GM12878 (cell line): Measurements from ENCODE around the gene MYO1C. TPM values are rescaled to one million over a fixed set of nuclear protein-coding genes. Genes with fewer than 3 reads are reported as not detected.

Experiments
- ATAC-seq: fragments of 200-7000 bp; cut with Tn5 transposase; 3 replicates; pipeline ENCODE4 v1.9.1; 2020; ENCODE audit warnings: mild to moderate bottlenecking, moderate library complexity
- BruUV-seq: library from RNA; stranded (reverse); fragments of 400-500 nt; replicated peaks from 2 replicates; lab custom pipeline; 2021; lab: Mats Ljungman, UMichigan
- CTCF ChIA-PET: fragments of 300-600 bp; sonication (Branson Sonifier 250); formaldehyde crosslinking; extraction: SDS; loops from one replicate; lab custom pipeline; 2021; ENCODE audit warnings: inconsistent platforms; lab: Yijun Ruan, JAX
- POLR2A ChIA-PET: fragments of 350-600 bp; formaldehyde crosslinking; extraction: SDS; loops from one replicate; lab custom pipeline; 2021; ENCODE audit warnings: inconsistent platforms; lab: Charles Lee
- RAD21 ChIA-PET: fragments of 300-600 bp; sonication (Branson Sonifier 250); formaldehyde crosslinking; loops from one replicate; lab custom pipeline; 2023; ENCODE audit warnings: antibody characterized with exemption; ENCODE audit not compliant: unreplicated experiment; lab: Charles Lee
- SMC1A ChIA-PET: fragments of 300-600 bp; sonication (Branson Sonifier 250); formaldehyde crosslinking; loops from one replicate; lab custom pipeline; 2023; ENCODE audit not compliant: unreplicated experiment, uncharacterized antibody; lab: Charles Lee
- DNase-seq: peaks from one replicate; pipeline ENCODE4 v3.0.0-alpha.2; 2011; ENCODE audit warnings: low read depth, low spot score
- FAIRE-seq: peaks from 3 replicates; lab custom pipeline; 2011; peaks lifted over from hg19 to GRCh38; lab: Jason Lieb, UNC
- H2AFZ ChIP-seq: 2 replicates; pipeline ENCODE4 v1.6.0; 2011; ENCODE audit warnings: low read depth, low read length, control low read depth; ENCODE audit not compliant: control insufficient read depth
- H3K27ac ChIP-seq: 2 replicates; pipeline ENCODE4 v1.5.1; 2011; ENCODE audit warnings: control low read depth; ENCODE audit not compliant: control insufficient read depth, insufficient read depth
- H3K27me3 ChIP-seq, 2 experiments: replicated peaks in 1 of 2; 2 replicates each; pipeline versions ENCODE4 v1.6.0 to v1.6.1; 2011; ENCODE audit warnings: low read length in 1 of 2; ENCODE audit not compliant: control insufficient read depth in 2 of 2, insufficient read depth in 2 of 2
- H3K36me3 ChIP-seq, 2 experiments: 2 replicates each; pipeline ENCODE4 v1.5.1; 2011; ENCODE audit warnings: low read length in 1 of 2; ENCODE audit not compliant: control insufficient read depth in 2 of 2, insufficient read depth in 2 of 2
- H3K4me1 ChIP-seq: 2 replicates; pipeline ENCODE4 v1.6.1; 2011; ENCODE audit warnings: mild to moderate bottlenecking, low read length, moderate library complexity, mixed read lengths; ENCODE audit not compliant: control insufficient read depth, insufficient read depth
- H3K4me2 ChIP-seq: 2 replicates; pipeline ENCODE4 v1.6.0; 2011; ENCODE audit warnings: control low read depth; ENCODE audit not compliant: control insufficient read depth, insufficient read depth
- H3K4me3 ChIP-seq: fragments of 200-600 bp; sonication (generic); 2 replicates; pipeline ENCODE4 v1.5.1; 2016
- H3K79me2 ChIP-seq: 2 replicates; pipeline ENCODE4 v1.6.0; 2011; ENCODE audit warnings: low read length; ENCODE audit not compliant: control insufficient read depth, insufficient read depth
- H3K9ac ChIP-seq: 2 replicates; pipeline ENCODE4 v1.8.0; 2011; ENCODE audit warnings: low read length, control low read depth, mixed read lengths; ENCODE audit not compliant: control insufficient read depth, insufficient read depth
- H3K9me3 ChIP-seq: replicated peaks from 3 replicates; pipeline ENCODE4 v1.5.1; 2011; ENCODE audit warnings: mild to moderate bottlenecking, low read length; ENCODE audit not compliant: control insufficient read depth, insufficient read depth
- H4K20me1 ChIP-seq: 2 replicates; pipeline ENCODE4 v1.6.0; 2011; ENCODE audit not compliant: control insufficient read depth, insufficient read depth
- BRCA1 ChIP-seq: IDR thresholded peaks from 2 replicates; pipeline ENCODE4 v1.6.1; 2011; ENCODE audit warnings: low read depth, low read length, improper control_type of control experiment
- CBX5 ChIP-seq: sonication (generic); IDR thresholded peaks from 2 replicates; pipeline ENCODE4 v1.6.1; 2016; ENCODE audit warnings: low read depth, moderate library complexity, mild to moderate bottlenecking, inconsistent platforms
- CTCF ChIP-seq, 3 experiments: IDR thresholded peaks in 2 of 3; conservative IDR thresholded peaks in 1 of 3; 2 replicates each; pipeline ENCODE4 v1.5.1; 2011; ENCODE audit warnings: low read depth in 3 of 3, low read length in 3 of 3, mild to moderate bottlenecking in 3 of 3, control low read depth in 2 of 3, moderate library complexity in 2 of 3, inconsistent platforms in 1 of 3, mixed read lengths in 1 of 3; ENCODE audit not compliant: control insufficient read depth in 2 of 3, insufficient read depth in 1 of 3; ENCODE audit errors: extremely low read depth in 1 of 3
- EGR1 ChIP-seq, 2 experiments: IDR thresholded peaks; 1 replicate in 1 of 2; 2 replicates in 1 of 2; pipeline ENCODE4 v1.6.1; 2011 to 2012; ENCODE audit warnings: low read depth in 2 of 2, low read length in 2 of 2, borderline replicate concordance in 1 of 2, mild to moderate bottlenecking in 1 of 2, moderate library complexity in 1 of 2
- ELK1 ChIP-seq: IDR thresholded peaks from 2 replicates; pipeline ENCODE4 v1.6.1; 2012; ENCODE audit warnings: low read depth, low read length, improper control_type of control experiment
- ESRRA ChIP-seq: IDR thresholded peaks from 2 replicates; pipeline ENCODE4 v1.6.1; 2012; ENCODE audit warnings: mild to moderate bottlenecking, low read length, improper control_type of control experiment
- GATAD2B ChIP-seq: fragments of 450-650 bp; conservative IDR thresholded peaks from 2 replicates; pipeline ENCODE4 v1.6.1; 2017; ENCODE audit warnings: low read depth, mild to moderate bottlenecking, moderate library complexity
- NFXL1 ChIP-seq: fragments of 450-650 bp; IDR thresholded peaks from 2 replicates; pipeline ENCODE4 v1.6.1; 2017; ENCODE audit warnings: antibody characterized with exemption, mild to moderate bottlenecking, borderline replicate concordance
- PAX8 ChIP-seq: fragments of 450-650 bp; IDR thresholded peaks from 2 replicates; pipeline ENCODE4 v1.6.1; 2017; ENCODE audit warnings: mild to moderate bottlenecking, moderate library complexity
- RAD21 ChIP-seq: IDR thresholded peaks from 2 replicates; pipeline ENCODE4 v1.6.1; 2011; ENCODE audit warnings: mild to moderate bottlenecking, low read depth, low read length, moderate library complexity; ENCODE audit not compliant: insufficient read depth
- RFX5 ChIP-seq: IDR thresholded peaks from 2 replicates; pipeline ENCODE4 v1.6.1; 2011; ENCODE audit warnings: low read depth, low read length, improper control_type of control experiment
- SMAD5 ChIP-seq: IDR thresholded peaks from 2 replicates; pipeline ENCODE4 v1.6.1; 2016; ENCODE audit warnings: antibody characterized with exemption, low read depth
- STAT3 ChIP-seq: IDR thresholded peaks from 2 replicates; pipeline ENCODE4 v1.6.1; 2011; ENCODE audit warnings: low read depth, low read length, improper control_type of control experiment
- SUPT20H ChIP-seq: IDR thresholded peaks from 2 replicates; pipeline ENCODE4 v1.6.1; 2011; ENCODE audit warnings: low read depth, mild to moderate bottlenecking, low read length, moderate library complexity, borderline replicate concordance; ENCODE audit not compliant: control insufficient read depth
- WGBS: methylation state at CpG from one replicate; pipeline ENCODE4 v1.1.6; 2016; ENCODE audit warnings: low lambda C conversion rate; ENCODE audit not compliant: insufficient replicate concordance, insufficient coverage; ENCODE audit errors: missing lambda C conversion rate; 5-methylcytosine and 5-hydroxymethylcytosine counted together
- in situ Hi-C: fragments of 300-500 bp; cut with MboI; formaldehyde crosslinking; loops from 9 replicates; pipeline ENCODE4 v1.14.3; 2018; ENCODE audit warnings: mixed read lengths
- intact Hi-C: fragments of 100-400 bp; cut with micrococcal nuclease; formaldehyde crosslinking; loops from one replicate; pipeline ENCODE4 v1.14.2; 2022; ENCODE audit not compliant: unreplicated experiment
- polyA plus RNA-seq, 11 experiments: library from polyadenylated mRNA; depleted of rRNA in 4 of 11; unstranded in 6 of 11; stranded (reverse) in 5 of 11; fragments of >200 nt; fragmentation: Nextera tagmentation in 4 of 11; fragmentation: Illumina TruSeq in 1 of 11; extraction: Ambion mirVana in 4 of 11; extraction: Trizol in 1 of 11; gene quantifications; 1 replicate in 1 of 11; 2 replicates in 10 of 11; pipeline versions ENCODE4 v1.2.1 to v1.2.3, GENCODE V29; 2011 to 2016; ENCODE audit warnings: inconsistent platforms in 2 of 11, missing spikeins in 2 of 11, low read depth in 1 of 11
- total RNA-seq, 4 experiments: library from RNA; depleted of rRNA in 3 of 4; stranded (reverse); fragments of >200 nt in 3 of 4; fragmentation: Illumina TruSeq in 1 of 4; extraction: Trizol in 1 of 4; gene quantifications; 2 replicates each; pipeline versions ENCODE4 v1.2.1 to v1.2.3, GENCODE V29; 2013 to 2021

MYO1C gene
- total and polyA plus RNA-seq, 10 of the 15 experiments (the other 5 are each of a cell fraction or from before 2014, with no cell fraction given) = 1.2 to 92.0 (median 36.6) TPM

- POLR2A ChIA-PET = no interaction called here
- no peak for TF ChIP-seq SUPT20H
- TF ChIP-seq GATAD2B = no peak
- no peak for TF ChIP-seq RFX5
- TF ChIP-seq EGR1 (IDR thresholded peaks at IDR 0.05; ENCODE audit: borderline replicate concordance in 1 of 2, low read depth in 2 of 2, low read length in 2 of 2) = no peak
- Histone ChIP-seq H3K9ac (no peak overlapping the region), H3K4me2 (no peak overlapping the region), H3K27ac (no peak overlapping the region), H3K4me1 (no peaks in the 10 kb centered on the region), H3K27me3 (no peaks in the 10 kb centered on the region), H4K20me1 (peaks cover 3% of the 10 kb centered on the region; the same call in 1 of the 2 replicates), H3K79me2 (peaks cover 44% of the 10 kb centered on the region), H3K4me3 (no peak overlapping the region), H3K9me3 (no peaks in the 10 kb centered on the region), H2AFZ (no peak overlapping the region), H3K36me3 (peaks cover 0 to 2% of the 10 kb centered on the region in 2 experiments; a peak in 2 of 4 replicates)
- CTCF ChIA-PET = interaction anchor here (1.5 kb wide), 1 partner anchor 77 kb away, joined by 5 read pairs; no protein-coding TSS in a partner anchor
- no peak for ATAC-seq
- SMC1A ChIA-PET = interaction anchor here (1.8 kb wide), 1 partner anchor 45 kb away, joined by 3 read pairs; no protein-coding TSS in a partner anchor
- intact Hi-C loops (no loop called here), in situ Hi-C loops (no loop called here)
- BruUV-seq = no TSS peak
- DNase-seq = no peak
- FAIRE-seq = no peak
- RAD21 ChIA-PET = no interaction called here
- WGBS = 100% methylated on average over 4 of the region's 4 CpGs
Observed at GRCh38 chr17:1442187-1442586, 50.3 kb downstream of the MYO1C start.

GRCh38 chr17:1440921-1441320 lies 51.6 kb downstream of the MYO1C start:
- in situ Hi-C loops = no loop called here
- Histone ChIP-seq H3K4me3 (no peak overlapping the region), H3K9ac (no peak overlapping the region), H3K9me3 (no peaks in the 10 kb centered on the region), H3K79me2 (peaks cover 40% of the 10 kb centered on the region), H3K27ac (no peak overlapping the region), H3K36me3 (peaks cover 3 to 7% of the 10 kb centered on the region in 2 experiments; a peak in 3 of 4 replicates), H4K20me1 (no peaks in the 10 kb centered on the region; the same call in 1 of the 2 replicates), H2AFZ (no peak overlapping the region), H3K4me1 (no peaks in the 10 kb centered on the region), H3K4me2 (no peak overlapping the region), H3K27me3 (no peaks in the 10 kb centered on the region)
- RAD21 ChIA-PET = no interaction called here
- DNase-seq = no peak
- no TSS peak for BruUV-seq
- WGBS = 97% methylated on average over 8 of the region's 8 CpGs
- CTCF ChIA-PET = interaction anchor here (1.1 to 1.6 kb wide), 3 partner anchors 9 to 75 kb away, joined by 3 to 5 read pairs (median 4); no protein-coding TSS in a partner anchor
- SMC1A ChIA-PET = interaction anchor here (0.5 to 1.8 kb wide), 5 partner anchors 44 to 777 kb away, joined by 3 read pairs; no protein-coding TSS in a partner anchor
- POLR2A ChIA-PET = no interaction called here
- intact Hi-C loops = no loop called here
- FAIRE-seq = no peak
- no peak for ATAC-seq
- TF ChIP-seq RAD21 (no peak), BRCA1 (no peak), CTCF (IDR thresholded peaks at IDR 0.05 in 2 of 3, conservative IDR thresholded peaks at IDR 0.05 in 1 of 3; ENCODE audit: control insufficient read depth in 2 of 3, extremely low read depth in 1 of 3, insufficient read depth in 1 of 3, low read depth in 3 of 3, low read length in 3 of 3) (no peak), CBX5 (no peak), SMAD5 (no peak), ELK1 (no peak), ESRRA (no peak), NFXL1 (no peak), STAT3 (no peak), PAX8 (no peak)
